Prostate gland (tissue), 2 donors: ENCODE results near the gene ZNF609. TPM values are rescaled to one million over a fixed set of nuclear protein-coding genes. Genes with fewer than 3 reads are reported as not detected.

ENCODE experiments used
- DNase-seq: peaks from one replicate; pipeline ENCODE4 v3.0.0-alpha.2; 2019; ENCODE audit warnings: low spot score
- H3K27ac ChIP-seq, 2 donors: fragments of 200-600 bp; sonication (generic); 2 replicates each; pipeline ENCODE4 v1.5.1; 2017 to 2019
- H3K27me3 ChIP-seq: fragments of 200-600 bp; sonication (generic); replicated peaks from 2 replicates; pipeline ENCODE4 v1.5.1; 2019; ENCODE audit not compliant: insufficient read depth
- H3K36me3 ChIP-seq, 2 donors: fragments of 200-600 bp; sonication (generic); 1 replicate in 1 of 2; 2 replicates in 1 of 2; pipeline versions ENCODE4 v1.5.1 to v1.8.1; 2017 to 2019
- H3K4me1 ChIP-seq: fragments of 200-600 bp; sonication (generic); replicated peaks from 2 replicates; pipeline ENCODE4 v1.5.1; 2019
- H3K4me3 ChIP-seq, 2 donors: fragments of 200-600 bp; sonication (generic); 2 replicates each; pipeline ENCODE4 v1.5.1; 2017 to 2019
- H3K9me3 ChIP-seq: fragments of 200-600 bp; sonication (generic); 2 replicates; pipeline ENCODE4 v1.5.1; 2017
- CTCF ChIP-seq, 4 experiments: fragments of 200-600 bp in 2 of 4; fragments of 450-650 bp in 2 of 4; sonication (generic) in 2 of 4; IDR thresholded peaks; 1 replicate in 3 of 4; 2 replicates in 1 of 4; pipeline ENCODE4 v1.5.1; 2016 to 2019; ENCODE audit warnings: antibody characterized with exemption in 4 of 4, mild to moderate bottlenecking in 2 of 4, moderate library complexity in 2 of 4
- POLR2A ChIP-seq: fragments of 450-650 bp; IDR thresholded peaks from one replicate; pipeline ENCODE4 v1.6.1; 2016; ENCODE audit warnings: antibody characterized with exemption, mild to moderate bottlenecking
- POLR2AphosphoS5 ChIP-seq: sonication (generic); formaldehyde crosslinking; IDR thresholded peaks from one replicate; pipeline ENCODE4 v1.6.1; 2017; ENCODE audit warnings: antibody characterized with exemption
- WGBS: methylation state at CpG from one replicate; pipeline ENCODE4 v1.1.5; 2018; 5-methylcytosine and 5-hydroxymethylcytosine counted together
- intact Hi-C: fragments of 100-400 bp; cut with DNase I; formaldehyde crosslinking; loops from one replicate; pipeline ENCODE4 v1.14.2; 2022
- total RNA-seq, 2 donors: library from RNA; depleted of rRNA; stranded (reverse); fragments of >200 nt; gene quantifications; one replicate each; pipeline ENCODE4 v1.1.0, GENCODE V29; 2016

ZNF609 gene
- total RNA-seq, 2 donors from 2014 or later: 29.1 to 45.7 TPM

- Histone ChIP-seq H3K9me3 (no peaks in the 10 kb centered on the region), H3K27me3 (no peaks in the 10 kb centered on the region), H3K4me1 (peaks cover 3% of the 10 kb centered on the region), H3K36me3 (no peaks in the 10 kb centered on the region), H3K4me3 (no peak overlapping the region), H3K27ac (no peak overlapping the region)
- intact Hi-C loops: no loop called here
- no peak for TF ChIP-seq CTCF (IDR thresholded peaks at IDR 0.05)
- no peak for TF ChIP-seq POLR2A
- TF ChIP-seq POLR2AphosphoS5: no peak
- no peak for DNase-seq
- 85% methylated on average over 6 of the region's 6 CpGs for WGBS
These were observed 21.5 kb upstream of the ZNF609 start for GRCh38 chr15:64438653-64439447.

- Histone ChIP-seq H3K4me1 (peaks cover 3% of the 10 kb centered on the region), H3K4me3 (no peak overlapping the region), H3K27ac (no peak overlapping the region), H3K9me3 (no peaks in the 10 kb centered on the region), H3K27me3 (no peaks in the 10 kb centered on the region), H3K36me3 (no peaks in the 10 kb centered on the region)
- no peak for TF ChIP-seq POLR2A
- no peak for TF ChIP-seq POLR2AphosphoS5
- TF ChIP-seq CTCF (IDR thresholded peaks at IDR 0.05): no peak
- intact Hi-C loops: no loop called here
- no peak for DNase-seq
- WGBS: 91% methylated on average over 3 of the region's 3 CpGs
These were observed 18.5 kb upstream of the ZNF609 start for GRCh38 chr15:64441852-64442251.

GRCh38 chr15:64443016-64443415, 17.4 kb upstream of the ZNF609 start:
- DNase-seq: no peak
- H3K36me3 ChIP-seq: no peaks in the 10 kb centered on the region
- peaks cover 3% of the 10 kb centered on the region for H3K4me1 ChIP-seq
- intact Hi-C loops: no loop called here
- H3K27me3 ChIP-seq: no peaks in the 10 kb centered on the region
- H3K27ac ChIP-seq: peak overlapping the region in 1 of 2 donors; percentile 42
- H3K9me3 ChIP-seq: no peaks in the 10 kb centered on the region
- no peak for TF ChIP-seq POLR2AphosphoS5
- TF ChIP-seq POLR2A: no peak
- TF ChIP-seq CTCF (IDR thresholded peaks at IDR 0.05): no peak
- WGBS: 85% methylated on average over 2 of the region's 2 CpGs
- H3K4me3 ChIP-seq: no peak overlapping the region

- no peaks in the 10 kb centered on the region for H3K27me3 ChIP-seq
- TF ChIP-seq POLR2A: no peak
- TF ChIP-seq POLR2AphosphoS5: peak; percentile 39
- TF ChIP-seq CTCF (IDR thresholded peaks at IDR 0.05): no peak
- peaks cover 3% of the 10 kb centered on the region for H3K4me1 ChIP-seq
- H3K4me3 ChIP-seq: no peak overlapping the region
- intact Hi-C loops: no loop called here
- DNase-seq: peak; percentile 54
- no peaks in the 10 kb centered on the region for H3K9me3 ChIP-seq
- H3K27ac ChIP-seq: peak overlapping the region; percentile 19 to 42
- WGBS: 43% methylated on average over 3 of the region's 3 CpGs
- no peaks in the 10 kb centered on the region for H3K36me3 ChIP-seq
These were observed 16.4 kb upstream of the ZNF609 start for GRCh38 chr15:64443747-64444621.
